Thyroid gland (tissue), 4 donors: Measurements from ENCODE around the gene ANKRD31. TPM values are rescaled to one million over a fixed set of nuclear protein-coding genes. Genes with fewer than 3 reads are reported as not detected.

ENCODE experiments used
- DNase-seq, 2 donors: peaks; one replicate each; pipeline ENCODE4 v3.0.0-alpha.2; 2019
- H3K27ac ChIP-seq, 3 donors: fragments of 200-600 bp; sonication (generic); 1 replicate in 2 of 3; 2 replicates in 1 of 3; pipeline ENCODE4 v1.5.1; 2016 to 2019; ENCODE audit warnings: mild to moderate bottlenecking in 1 of 3, moderate library complexity in 1 of 3
- H3K27me3 ChIP-seq: fragments of 200-600 bp; sonication (generic); one replicate; pipeline ENCODE4 v1.5.1; 2019
- H3K36me3 ChIP-seq, 2 donors: fragments of 200-600 bp; sonication (generic); one replicate each; pipeline ENCODE4 v1.5.1; 2016 to 2019
- H3K4me1 ChIP-seq, 2 donors: fragments of 200-600 bp; sonication (generic); one replicate each; pipeline ENCODE4 v1.5.1; 2017 to 2019
- H3K4me3 ChIP-seq, 3 donors: fragments of 200-600 bp; sonication (generic); replicated peaks in 1 of 3; 1 replicate in 2 of 3; 2 replicates in 1 of 3; pipeline ENCODE4 v1.5.1; 2016; ENCODE audit warnings: mild to moderate bottlenecking in 1 of 3
- H3K9me3 ChIP-seq: fragments of 200-600 bp; sonication (generic); one replicate; pipeline ENCODE4 v1.5.1; 2017
- CTCF ChIP-seq, 6 experiments: fragments of 200-600 bp in 3 of 6; fragments of 450-650 bp in 3 of 6; sonication (generic) in 3 of 6; IDR thresholded peaks; one replicate each; pipeline ENCODE4 v1.5.1; 2016 to 2019; ENCODE audit warnings: antibody characterized with exemption in 6 of 6, mild to moderate bottlenecking in 2 of 6, inconsistent platforms in 1 of 6, moderate library complexity in 1 of 6
- POLR2A ChIP-seq, 2 donors: fragments of 450-650 bp; IDR thresholded peaks; one replicate each; pipeline ENCODE4 v1.6.1; 2017; ENCODE audit warnings: antibody characterized with exemption in 2 of 2, mild to moderate bottlenecking in 2 of 2, moderate library complexity in 1 of 2
- WGBS, 2 donors: methylation state at CpG; one replicate each; pipeline ENCODE4 v1.1.5; 2017; 5-methylcytosine and 5-hydroxymethylcytosine counted together
- intact Hi-C: fragments of 100-400 bp; cut with DNase I; formaldehyde crosslinking; loops from one replicate; pipeline ENCODE4 v1.15.1; 2023
- total RNA-seq, 4 donors: library from RNA; depleted of rRNA; stranded (reverse); fragments of >200 nt; gene quantifications; one replicate each; pipeline ENCODE4 v1.2.3, GENCODE V29; 2016

Gene ANKRD31
- total RNA-seq, 4 donors from 2014 or later: 0.11 to 0.81 (median 0.33) TPM

GRCh38 chr5:75199071-75199470 is 37.6 kb downstream of the ANKRD31 start:
- no peak for TF ChIP-seq CTCF (IDR thresholded peaks at IDR 0.05)
- no peak for TF ChIP-seq POLR2A (IDR thresholded peaks at IDR 0.05)
- Histone ChIP-seq H3K4me1 (no peaks in the 10 kb centered on the region), H3K36me3 (no peaks in the 10 kb centered on the region), H3K4me3 (no peak overlapping the region), H3K27ac (no peak overlapping the region), H3K9me3 (no peaks in the 10 kb centered on the region), H3K27me3 (no peaks in the 10 kb centered on the region)
- WGBS, 2 donors: 93 to 94% methylated on average over 2 of the region's 2 CpGs
- intact Hi-C loops: no loop called here
- DNase-seq: no peak

GRCh38 chr5:75197745-75198144 is 38.9 kb downstream of the ANKRD31 start:
- Histone ChIP-seq H3K9me3 (no peaks in the 10 kb centered on the region), H3K36me3 (no peaks in the 10 kb centered on the region), H3K27ac (no peak overlapping the region), H3K4me1 (no peaks in the 10 kb centered on the region), H3K4me3 (no peak overlapping the region), H3K27me3 (no peaks in the 10 kb centered on the region)
- 89 to 95% methylated on average over 5 of the region's 5 CpGs for whole genome bisulfite sequencing, 2 donors
- no peak for DNase-seq
- intact Hi-C loops: no loop called here
- no peak for TF ChIP-seq CTCF (IDR thresholded peaks at IDR 0.05)
- TF ChIP-seq POLR2A (IDR thresholded peaks at IDR 0.05): no peak

GRCh38 chr5:75192804-75193203 is 43.9 kb downstream of the ANKRD31 start:
- intact Hi-C loops: no loop called here
- Histone ChIP-seq H3K36me3 (no peaks in the 10 kb centered on the region), H3K27ac (no peak overlapping the region), H3K27me3 (no peaks in the 10 kb centered on the region), H3K4me3 (no peak overlapping the region), H3K4me1 (no peaks in the 10 kb centered on the region), H3K9me3 (no peaks in the 10 kb centered on the region)
- no peak for DNase-seq
- WGBS, 2 donors: 83% methylated on average over 6 of the region's 6 CpGs
- TF ChIP-seq POLR2A (IDR thresholded peaks at IDR 0.05): no peak
- no peak for TF ChIP-seq CTCF (IDR thresholded peaks at IDR 0.05)

- DNase-seq: no peak
- Histone ChIP-seq H3K9me3 (no peaks in the 10 kb centered on the region), H3K4me3 (no peak overlapping the region), H3K27me3 (no peaks in the 10 kb centered on the region), H3K36me3 (no peaks in the 10 kb centered on the region), H3K4me1 (no peaks in the 10 kb centered on the region), H3K27ac (no peak overlapping the region)
- intact Hi-C loops: no loop called here
- no peak for TF ChIP-seq POLR2A (IDR thresholded peaks at IDR 0.05)
- no peak for TF ChIP-seq CTCF (IDR thresholded peaks at IDR 0.05)
Observed at GRCh38 chr5:75192264-75192663, 44.4 kb downstream of the ANKRD31 start.

GRCh38 chr5:75190227-75190626 is 46.5 kb downstream of the ANKRD31 start:
- Histone ChIP-seq H3K27ac (no peak overlapping the region), H3K9me3 (no peaks in the 10 kb centered on the region), H3K36me3 (no peaks in the 10 kb centered on the region), H3K4me3 (no peak overlapping the region), H3K27me3 (no peaks in the 10 kb centered on the region), H3K4me1 (no peaks in the 10 kb centered on the region)
- DNase-seq: no peak
- TF ChIP-seq CTCF (IDR thresholded peaks at IDR 0.05) (no peak), POLR2A (IDR thresholded peaks at IDR 0.05) (no peak)
- WGBS, 2 donors: 95 to 96% methylated on average over 3 of the region's 3 CpGs
- intact Hi-C loops: no loop called here
